Measurements from ENCODE around the gene PARD3.
A peak's percentile ranks its signal among the peaks of the same experiment; 100 is the strongest.
"Not testable (repeated sequence)": the region's sequence is repeated elsewhere in the genome, so short reads cannot be mapped to it uniquely, and the experiment has no call there.

The PARD3 gene

DNA sequence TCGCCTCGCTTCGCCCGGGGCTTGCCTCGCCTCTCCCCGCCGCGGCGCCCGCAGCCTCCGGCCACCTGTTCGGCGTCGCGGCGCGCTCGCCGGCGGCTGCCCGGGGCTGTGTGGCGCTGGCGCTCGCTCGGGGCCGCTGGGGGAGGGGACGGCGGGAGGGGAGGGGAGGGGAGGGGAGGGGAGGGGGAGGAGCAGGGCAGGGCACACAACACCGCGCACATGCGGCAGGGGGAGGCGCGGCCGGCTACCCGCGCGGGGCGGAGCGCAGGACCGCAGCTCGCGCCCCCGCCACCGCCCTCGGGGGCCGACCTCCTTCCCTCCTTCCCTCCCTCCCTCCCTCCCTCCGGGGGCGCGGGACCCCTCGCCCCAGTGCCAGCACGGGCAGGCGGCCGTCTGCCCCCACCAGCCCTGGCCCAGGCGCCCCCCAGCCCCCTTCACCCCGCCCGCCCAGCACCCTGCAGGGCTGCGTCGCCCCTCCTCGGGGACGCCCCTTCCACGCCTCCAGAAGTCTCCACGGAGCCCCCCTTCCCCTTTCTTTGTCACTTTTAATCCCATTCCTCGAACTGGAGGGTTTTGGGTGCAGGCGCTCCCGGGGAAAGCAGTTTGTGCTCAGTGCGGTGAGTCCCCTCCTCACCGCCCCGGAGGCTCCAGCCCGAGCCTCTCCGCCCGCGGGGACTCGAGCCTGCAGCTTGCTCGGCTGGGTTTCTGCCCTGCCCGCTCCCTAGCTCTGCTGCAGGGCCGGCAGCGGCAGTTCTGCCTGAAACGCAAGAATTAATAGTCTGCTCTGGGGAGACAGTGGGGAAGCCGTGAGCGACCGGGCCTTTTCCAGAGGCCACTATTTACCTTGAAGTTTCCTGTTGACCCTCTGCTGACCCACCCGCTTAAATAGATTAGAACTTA lies at the start of gene PARD3:
TSS of gene PARD3 (minus strand) at position 112 of the 900 bp plus-strand sequence. CDS start 301 bp downstream, outside the sequence.
- DNase-seq (ENCODE audit: extremely low spot score, insufficient read length, low read depth) (peak; percentile 46), FAIRE-seq (no peak)

DNA sequence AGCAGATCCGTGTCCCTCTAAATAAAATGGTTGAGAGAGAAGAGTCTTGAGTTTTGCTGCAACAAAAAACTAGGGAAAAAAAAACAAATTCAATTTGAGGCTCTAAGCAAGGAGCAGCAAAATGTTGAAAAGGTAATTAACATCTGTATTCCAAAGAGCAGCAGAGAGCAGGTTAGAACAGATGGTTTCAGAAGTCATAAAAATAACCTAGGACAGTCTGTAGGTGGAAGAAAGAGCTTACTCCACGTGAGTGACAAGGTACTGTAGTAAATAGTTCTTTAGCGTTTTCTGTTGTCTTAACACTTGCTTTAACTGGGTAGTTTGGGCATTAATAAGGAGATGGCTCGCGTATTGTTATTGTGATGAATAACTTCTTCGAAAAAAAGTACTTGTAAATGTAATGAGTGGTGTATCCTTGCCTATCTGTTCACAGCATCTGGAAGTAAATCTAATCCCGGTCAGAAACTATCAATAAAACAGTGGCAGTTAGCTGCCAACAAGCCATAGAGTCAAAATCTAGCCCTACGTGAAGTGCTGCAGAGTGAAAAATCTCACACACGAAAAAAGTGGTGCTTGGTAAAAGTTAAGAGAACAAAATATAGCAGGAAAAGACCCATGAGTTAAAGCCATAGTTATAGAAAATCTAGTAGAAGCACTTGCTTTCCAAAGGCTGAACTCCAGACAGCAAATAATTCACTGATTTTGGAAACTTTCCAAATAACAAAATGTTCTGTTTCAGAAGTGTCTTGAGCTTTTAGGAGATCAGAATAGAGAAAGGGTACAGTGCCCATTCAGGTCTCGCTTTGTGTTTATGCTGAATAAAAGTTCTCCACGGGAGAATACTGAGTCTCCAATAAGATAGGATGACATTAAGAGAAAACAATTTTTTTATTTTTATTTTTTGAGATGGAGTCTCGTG lies 49.3 kb upstream of the PARD3 start:
- DNase-seq (ENCODE audit: extremely low spot score, insufficient read length, low read depth) (no peak), FAIRE-seq (peak; percentile 63)

DNA sequence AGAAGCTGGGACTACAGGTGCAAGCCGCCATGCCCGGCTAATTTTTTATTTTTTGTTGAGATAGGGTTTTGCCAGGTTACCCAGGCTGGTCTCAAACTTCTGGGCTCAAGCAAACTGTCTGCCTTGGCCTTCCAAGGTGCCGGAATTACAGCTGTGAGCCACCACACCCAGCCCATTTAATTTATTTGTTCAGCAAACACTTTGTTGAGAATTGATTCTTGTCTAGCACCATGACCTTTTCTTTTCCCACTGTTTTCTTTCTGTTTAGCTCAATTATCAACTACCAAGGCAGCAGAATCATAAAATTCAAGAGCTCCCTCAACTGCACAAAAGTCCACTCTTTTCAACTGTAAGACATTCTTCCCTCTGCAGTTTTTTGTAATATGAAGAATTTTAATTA lies 47.8 kb upstream of the PARD3 start:
- FAIRE-seq (no peak), DNase-seq (ENCODE audit: extremely low spot score, insufficient read length, low read depth) (no peak)

DNA sequence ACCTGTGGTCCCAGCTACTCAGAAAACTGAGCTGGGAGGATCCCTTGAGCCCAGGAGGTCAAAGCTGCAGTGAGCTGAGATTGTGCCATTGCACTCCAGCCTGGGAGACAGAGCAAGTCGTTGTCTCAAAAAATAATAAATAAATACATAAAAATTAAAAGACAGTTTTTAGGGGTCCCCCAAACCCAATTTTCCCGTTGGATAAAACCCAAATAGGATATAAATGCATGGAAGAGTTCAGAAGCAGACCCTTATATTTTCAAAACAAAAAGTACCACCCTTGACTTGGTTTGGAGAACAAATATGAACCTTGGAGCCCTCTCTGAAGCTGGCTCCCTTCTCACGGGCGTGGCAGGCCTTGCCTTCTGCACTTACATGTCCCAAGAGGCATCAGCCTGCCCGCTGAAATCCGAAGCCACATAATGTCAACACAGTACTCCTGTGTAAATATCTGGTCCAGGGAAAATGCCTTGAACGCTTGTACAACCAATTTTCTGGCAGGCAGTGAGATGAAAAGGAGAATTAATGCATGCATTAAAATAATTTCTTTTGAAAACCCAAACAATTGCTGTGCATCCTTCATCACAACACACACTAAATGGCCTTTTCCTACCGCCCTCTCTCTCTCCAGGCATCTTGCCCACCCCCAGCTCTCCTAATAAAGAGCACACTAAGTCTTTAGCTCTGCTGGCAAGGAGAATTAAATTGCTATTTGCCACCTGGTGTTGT lies 46.4 kb upstream of the PARD3 start:
- FAIRE-seq (no peak), DNase-seq (ENCODE audit: extremely low spot score, insufficient read length, low read depth) (no peak)

DNA sequence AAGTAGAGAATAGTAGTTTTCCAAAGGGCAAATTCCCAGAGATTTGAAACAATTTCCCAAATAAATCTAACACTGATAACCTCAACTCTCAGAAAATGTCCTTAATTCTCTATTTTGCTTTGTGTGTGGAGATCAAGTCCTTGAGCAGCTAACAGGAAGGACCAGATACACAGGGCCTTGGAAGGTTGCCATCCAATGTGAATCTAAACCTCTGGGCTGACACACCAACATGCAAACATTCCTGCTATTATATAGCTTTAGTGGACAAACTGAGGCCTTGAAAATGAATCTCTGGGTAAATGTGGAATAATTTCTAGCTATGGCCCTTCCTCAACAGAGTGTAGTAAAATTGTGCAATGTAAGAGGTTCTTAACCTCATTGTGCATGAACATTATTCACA lies 44.1 kb upstream of the PARD3 start:
- no peak for FAIRE-seq
- no peak for DNase-seq (ENCODE audit: extremely low spot score, insufficient read length, low read depth)

DNA sequence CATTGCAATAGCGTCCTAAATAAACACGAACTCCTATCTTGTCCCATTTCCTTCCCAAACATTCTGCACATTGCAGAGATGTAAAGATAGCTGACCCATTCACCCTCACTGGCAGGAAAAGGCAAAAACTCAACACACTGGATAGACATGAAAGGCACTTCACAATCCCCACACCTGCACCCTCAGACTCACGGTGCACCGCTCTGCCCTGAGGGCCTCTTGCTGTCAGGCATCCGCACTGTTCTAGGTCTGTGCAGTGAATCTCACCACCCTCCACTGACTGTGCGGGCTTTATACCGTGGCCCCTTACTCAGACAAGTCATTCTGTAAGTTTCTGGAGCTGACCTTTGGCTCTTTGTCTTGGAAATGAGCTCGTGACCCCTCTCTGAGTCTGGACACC lies 42.9 kb upstream of the PARD3 start:
- no peak for DNase-seq (ENCODE audit: extremely low spot score, insufficient read length, low read depth)
- no peak for FAIRE-seq

DNA sequence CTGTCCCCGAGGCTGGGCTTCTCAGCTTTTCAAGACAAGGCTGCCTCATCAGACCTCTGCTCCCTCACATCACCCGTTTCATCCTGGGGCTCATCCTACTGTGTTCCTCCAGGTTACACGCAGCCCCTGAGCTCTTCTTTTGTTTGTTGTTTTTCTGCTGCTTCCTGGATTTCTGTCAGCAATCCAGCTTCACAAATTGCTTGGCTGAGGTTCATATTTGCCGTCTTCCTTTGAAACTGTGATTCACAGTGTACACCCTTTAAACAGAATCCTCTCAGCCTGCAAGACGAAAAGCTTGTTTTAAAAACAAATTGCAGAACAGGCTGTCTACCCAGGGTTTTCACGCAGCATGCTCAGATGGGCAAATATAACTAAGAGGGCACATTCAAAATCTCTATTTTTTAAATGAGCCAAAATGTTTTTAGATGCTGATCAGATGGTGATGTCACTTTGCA lies 39.1 kb upstream of the PARD3 start:
- FAIRE-seq (no peak), DNase-seq (ENCODE audit: extremely low spot score, insufficient read length, low read depth) (no peak)

DNA sequence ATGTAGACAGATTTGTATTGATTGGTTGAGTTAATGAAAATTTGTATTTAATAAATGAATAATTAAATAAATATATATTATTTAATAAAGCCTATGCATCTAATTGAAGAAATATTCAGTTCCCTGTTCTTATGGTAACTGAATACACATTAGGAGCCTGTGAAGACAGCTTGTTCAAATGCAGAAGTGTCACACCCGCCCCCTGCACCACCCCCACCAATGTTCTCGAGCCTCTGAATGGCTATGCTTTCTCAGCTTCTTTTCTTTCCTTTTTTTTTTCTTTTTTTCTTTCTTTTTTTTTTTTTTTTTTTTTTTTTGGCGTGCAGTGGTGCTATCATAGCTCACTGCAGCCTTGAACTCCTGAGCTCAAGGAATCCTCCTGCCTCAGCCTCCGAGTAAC lies 38.3 kb upstream of the PARD3 start:
- FAIRE-seq, result no peak
- no peak for DNase-seq (ENCODE audit: extremely low spot score, insufficient read length, low read depth)

DNA sequence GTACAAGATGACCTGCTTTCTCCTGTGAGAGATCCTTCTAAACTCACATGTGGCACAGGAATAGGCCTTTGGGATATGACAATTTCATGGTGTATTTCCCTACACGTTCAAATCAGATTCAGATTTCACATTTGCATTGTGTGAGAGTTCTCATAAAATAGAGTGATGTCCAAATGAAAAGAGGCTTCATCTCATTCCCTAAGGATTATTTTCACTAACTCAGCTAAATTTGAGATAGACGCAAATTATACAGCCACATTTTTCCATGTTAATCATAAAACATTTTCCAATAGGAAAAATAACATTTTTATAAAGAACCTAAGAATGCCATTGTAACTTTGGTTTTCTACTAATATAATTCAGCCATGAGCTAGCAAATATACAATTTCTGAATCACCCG lies 35.5 kb upstream of the PARD3 start:
- FAIRE-seq, result no peak
- DNase-seq (ENCODE audit: extremely low spot score, insufficient read length, low read depth), result no peak

DNA sequence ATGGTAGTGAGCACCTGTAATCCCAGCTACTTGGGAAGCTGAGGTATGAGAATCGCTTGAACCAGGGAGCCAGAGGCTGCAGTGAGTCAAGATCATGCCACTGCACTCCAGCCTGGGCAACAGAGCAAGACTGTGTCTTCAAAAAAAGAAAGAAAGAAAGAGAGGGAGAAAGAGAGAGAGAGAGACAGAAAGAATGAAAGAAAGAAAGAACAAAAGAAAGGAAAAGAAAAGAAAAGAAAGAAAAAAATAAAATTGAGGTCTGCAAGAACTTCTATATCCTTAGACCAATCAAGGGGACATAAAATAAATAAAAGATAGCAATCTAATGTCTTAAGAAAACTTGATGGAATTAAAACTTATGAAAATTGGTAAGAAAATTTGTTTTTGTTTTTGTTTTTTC lies 34.9 kb upstream of the PARD3 start:
- DNase-seq (ENCODE audit: extremely low spot score, insufficient read length, low read depth) (no peak), FAIRE-seq (no peak)

DNA sequence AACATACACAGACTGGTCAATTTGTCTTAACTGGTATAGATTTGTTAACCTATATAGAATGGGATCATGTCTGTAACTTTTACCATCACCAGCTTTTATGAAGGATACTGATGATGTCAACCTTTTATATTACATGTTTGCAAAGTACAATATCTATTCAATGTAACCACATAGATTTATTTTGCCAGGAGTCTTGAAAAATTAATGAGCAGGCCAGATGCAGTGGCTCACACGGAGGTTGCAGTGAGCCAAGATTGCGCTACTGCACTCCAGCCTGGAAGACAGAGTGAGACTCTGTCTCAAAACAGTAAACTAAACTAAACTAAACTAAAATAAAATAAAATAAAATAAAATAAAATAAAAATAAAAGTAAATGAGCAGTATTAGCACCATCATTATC lies 30.0 kb upstream of the PARD3 start:
- DNase-seq (ENCODE audit: extremely low spot score, insufficient read length, low read depth), result no peak
- no peak for FAIRE-seq

DNA sequence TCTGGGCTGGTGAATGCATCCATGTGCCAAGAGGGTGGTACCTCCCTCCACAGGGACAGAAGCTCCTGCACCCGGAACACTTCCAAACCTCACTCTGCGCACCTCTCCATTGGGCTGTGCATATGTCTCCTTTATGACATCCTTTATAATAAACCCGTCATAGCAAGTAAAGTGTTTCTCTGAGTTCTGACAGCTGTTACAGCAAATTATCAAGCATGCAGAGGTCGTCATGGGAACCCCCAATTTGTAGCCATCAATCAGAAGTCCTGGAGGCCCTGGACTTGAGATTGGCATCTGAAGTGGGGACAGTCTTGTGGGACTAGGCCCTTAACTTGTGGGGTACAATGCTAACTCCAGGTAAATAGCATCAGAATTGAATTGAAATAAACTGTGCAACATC lies 29.4 kb upstream of the PARD3 start:
- FAIRE-seq, result no peak

DNA sequence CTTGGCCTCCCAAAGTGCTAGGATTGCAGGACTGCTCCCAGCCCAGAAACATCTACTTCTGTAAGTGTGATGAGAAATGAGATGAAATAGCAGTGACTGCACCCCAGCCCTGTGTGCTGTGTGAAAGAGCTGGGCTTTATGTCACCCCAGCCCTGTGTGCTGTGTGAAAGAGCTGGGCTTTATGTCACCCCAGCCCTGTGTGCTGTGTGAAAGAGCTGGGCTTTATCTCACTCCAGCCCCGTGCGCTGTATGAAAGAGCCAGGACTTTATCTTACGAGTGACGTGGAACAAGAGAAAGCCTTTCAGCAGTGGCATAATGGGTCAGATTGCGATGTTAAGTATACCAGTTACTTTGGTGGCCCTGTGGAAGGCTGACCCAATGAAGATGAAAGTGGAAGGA lies 28.4 kb upstream of the PARD3 start:
- not testable (repeated sequence) for FAIRE-seq; DNase-seq (ENCODE audit: extremely low spot score, insufficient read length, low read depth)

More for the DNA sequence above, 29.4 kb upstream of the PARD3 start:
- no peak for DNase-seq (ENCODE audit: extremely low spot score, insufficient read length, low read depth)

DNA sequence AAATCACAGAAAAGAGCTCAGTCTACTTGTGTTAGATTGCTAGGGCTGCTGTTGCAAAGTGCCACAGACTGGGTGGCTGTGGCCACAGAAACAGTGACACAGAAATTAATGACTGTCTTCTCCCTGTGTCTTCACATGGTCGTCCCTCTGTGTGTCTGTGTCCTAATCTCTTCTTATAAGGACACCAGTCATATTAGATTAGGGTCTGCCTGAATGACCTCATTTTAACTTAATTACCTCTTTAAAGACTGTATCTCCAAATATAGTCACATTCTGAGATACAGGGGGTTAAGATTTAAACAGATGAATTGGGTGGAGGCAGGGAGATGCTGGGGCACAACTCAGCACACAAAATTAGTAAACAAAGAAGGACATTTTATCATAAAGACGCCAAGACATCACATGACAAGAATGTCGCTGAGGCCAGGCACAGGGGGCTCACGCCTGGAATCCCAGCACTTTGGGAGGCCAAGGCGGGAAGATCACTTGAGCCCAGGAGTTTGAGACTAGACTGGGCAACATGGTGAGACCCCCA lies 23.3 kb upstream of the PARD3 start:
- DNase-seq (ENCODE audit: extremely low spot score, insufficient read length, low read depth) (no peak), FAIRE-seq (no peak)

DNA sequence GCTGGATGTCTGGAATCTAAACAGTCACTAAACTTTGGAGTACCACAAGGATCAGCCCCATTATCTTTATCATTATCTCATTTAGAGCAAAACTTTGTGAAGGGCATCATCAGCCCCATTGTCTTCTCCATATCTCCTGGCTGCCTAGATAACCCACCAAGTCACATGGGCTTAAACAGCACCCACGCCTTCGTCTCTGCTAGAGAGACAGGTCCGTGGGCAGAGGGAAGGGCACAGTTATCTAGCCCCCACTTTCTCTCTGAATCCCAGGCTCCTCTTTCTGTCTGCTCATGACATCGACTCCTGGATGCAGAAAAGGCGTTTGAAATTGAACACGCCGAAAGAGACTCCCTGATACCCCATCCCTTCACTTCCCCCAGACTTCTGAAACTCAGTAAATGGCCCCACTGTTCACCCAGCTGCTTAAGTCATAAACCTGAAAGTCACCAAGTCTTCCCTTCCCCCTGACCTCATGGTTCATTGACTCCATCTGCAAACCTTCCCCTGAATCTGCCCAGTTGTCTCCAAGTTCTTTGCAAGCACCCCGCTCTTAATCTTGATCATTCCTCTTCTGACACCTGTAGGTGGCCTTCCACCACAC lies 20.9 kb upstream of the PARD3 start:
- peak; percentile 88 for FAIRE-seq
- no peak for DNase-seq (ENCODE audit: extremely low spot score, insufficient read length, low read depth)

DNA sequence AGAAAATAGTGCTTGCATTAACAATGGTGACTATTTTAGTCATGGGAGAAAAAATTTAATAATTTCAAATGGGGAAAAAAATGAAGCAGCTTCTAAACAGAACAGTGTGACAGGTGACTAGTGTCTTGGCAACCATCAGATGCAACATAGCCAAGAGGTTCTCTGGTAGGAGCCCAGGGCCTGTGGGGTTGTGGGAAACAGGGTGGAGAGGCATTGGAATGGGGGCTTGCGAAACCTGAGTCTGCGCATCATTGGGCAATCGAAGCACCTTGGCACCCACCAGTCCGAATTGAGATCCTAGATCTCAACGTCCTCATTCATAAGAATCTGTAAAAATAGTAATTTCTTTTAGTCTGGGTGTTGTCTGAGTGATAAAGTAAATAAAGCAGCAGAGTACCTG lies 19.2 kb upstream of the PARD3 start:
- no peak for DNase-seq (ENCODE audit: extremely low spot score, insufficient read length, low read depth)
- FAIRE-seq, result no peak

DNA sequence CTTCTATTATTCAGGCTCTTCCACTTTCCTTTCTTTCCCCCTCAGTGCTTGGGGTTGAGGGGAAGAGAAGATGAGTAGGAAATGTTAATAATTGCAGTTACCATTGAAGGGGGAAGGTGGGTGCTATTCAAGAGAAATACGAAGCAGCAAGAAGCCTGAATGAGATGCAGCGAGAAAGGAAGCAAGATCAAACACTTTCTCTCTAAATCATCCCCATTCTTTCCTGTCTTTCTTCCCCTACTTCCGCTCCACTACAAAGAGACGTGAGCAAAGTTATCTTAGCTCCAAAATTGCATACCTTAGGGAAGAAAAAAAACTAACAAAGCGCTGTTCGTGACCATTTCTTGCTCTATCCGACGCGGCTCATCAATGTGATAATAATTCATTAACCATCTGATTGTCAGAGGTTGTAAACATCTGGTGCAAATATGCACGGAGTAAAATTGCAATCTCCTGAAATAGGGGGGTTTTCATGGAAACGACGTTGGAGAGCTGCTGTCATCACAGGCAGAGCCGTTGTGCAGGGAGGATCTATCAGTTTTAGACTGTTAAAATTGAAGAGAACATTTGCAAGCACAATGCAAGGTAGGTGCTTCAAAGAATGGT lies 15.2 kb upstream of the PARD3 start:
- no peak for DNase-seq (ENCODE audit: extremely low spot score, insufficient read length, low read depth)
- no peak for FAIRE-seq

DNA sequence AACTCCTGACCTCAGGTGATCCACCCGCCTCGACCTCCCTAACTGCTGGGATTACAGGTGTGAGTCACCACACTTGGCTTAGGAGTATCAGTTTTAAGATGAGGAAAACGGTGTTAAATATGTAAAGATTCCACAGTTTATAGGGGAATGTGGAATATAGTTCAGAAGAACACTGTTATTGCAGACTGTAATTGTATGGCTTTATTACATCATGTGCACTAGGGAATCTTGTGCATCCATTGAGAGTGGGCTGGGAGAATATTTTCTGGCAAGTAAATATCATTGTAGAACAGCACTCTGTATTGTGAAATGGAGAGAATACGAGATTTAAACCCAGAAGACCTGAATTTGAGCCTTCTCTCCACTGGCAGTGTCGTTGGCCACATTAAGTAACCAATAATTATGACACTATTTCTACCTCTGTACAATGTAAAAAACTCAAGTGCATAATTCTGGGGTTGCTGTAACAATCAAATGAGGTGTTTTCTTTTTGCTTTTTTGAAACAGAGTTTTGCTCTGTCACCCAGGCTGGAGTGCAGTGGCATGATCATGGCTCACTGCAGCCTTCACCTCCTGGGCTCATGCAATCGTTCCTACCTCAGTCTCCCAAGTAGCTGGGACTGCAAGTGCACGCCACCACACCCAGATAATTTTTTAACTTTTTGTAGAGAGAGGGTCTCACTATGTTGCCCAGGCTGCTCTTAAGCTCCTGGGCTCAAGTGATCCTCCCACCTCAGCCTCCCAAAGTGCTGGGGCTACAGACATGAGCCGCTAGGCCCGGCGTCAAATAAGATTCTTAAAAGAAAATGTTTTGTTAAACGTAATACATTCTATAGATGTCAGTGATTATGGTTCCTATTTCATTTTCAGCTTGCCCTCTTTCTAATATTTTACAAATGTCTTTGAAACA lies 12.0 kb upstream of the PARD3 start:
- FAIRE-seq (no peak), DNase-seq (ENCODE audit: extremely low spot score, insufficient read length, low read depth) (no peak)
